VCaP (cell line): ENCODE data around the gene VPS26C.

Experiments
- H3K27ac ChIP-seq: fragments of 450-650 bp; 2 replicates; pipeline ENCODE4 v1.5.1; 2017
- CTCF ChIP-seq: fragments of 450-650 bp; conservative IDR thresholded peaks from 2 replicates; pipeline ENCODE4 v1.5.1; 2017; ENCODE audit warnings: mild to moderate bottlenecking, moderate library complexity

The VPS26C gene

GRCh38 chr21:37184784-37185593 lies 82.1 kb downstream of the VPS26C start:
- H3K27ac ChIP-seq = peak overlapping the region; percentile 36
- TF ChIP-seq CTCF = no peak

- no peak for TF ChIP-seq CTCF
- peak overlapping the region; percentile 36; the same call in 1 of the 2 replicates for H3K27ac ChIP-seq
These were observed 83.4 kb downstream of the VPS26C start for GRCh38 chr21:37183749-37184148.

GRCh38 chr21:37182222-37182621 lies 84.9 kb downstream of the VPS26C start:
- no peak for TF ChIP-seq CTCF
- peak overlapping the region; percentile 30 for H3K27ac ChIP-seq

GRCh38 chr21:37181059-37181458 lies 86.1 kb downstream of the VPS26C start:
- peak overlapping the region; percentile 30 for H3K27ac ChIP-seq

GRCh38 chr21:37176716-37177115 lies 90.4 kb downstream of the VPS26C start:
- TF ChIP-seq CTCF = no peak
- H3K27ac ChIP-seq = no peak overlapping the region

More at GRCh38 chr21:37181059-37181458, 86.1 kb downstream of the VPS26C start:
- TF ChIP-seq CTCF = no peak
